Endothelial cell of umbilical vein (primary cell): ENCODE data around the gene WAS. TPM values are rescaled to one million over a fixed set of nuclear protein-coding genes. Genes with fewer than 3 reads are reported as not detected.

Experiments used
- BruUV-seq: library from RNA; stranded (reverse); fragments of 400-500 nt; replicated peaks from 2 replicates; lab custom pipeline; 2021; lab: Mats Ljungman, UMichigan
- CTCF ChIA-PET: fragments of 300-600, 350-600 bp; sonication (Branson Sonifier 250); formaldehyde crosslinking; loops from one replicate; lab custom pipeline; 2021; ENCODE audit warnings: antibody characterized with exemption, inconsistent platforms; lab: Charles Lee
- POLR2A ChIA-PET: fragments of 300-600, 350-600 bp; sonication (Branson Sonifier 250); formaldehyde crosslinking; loops from one replicate; lab custom pipeline; 2021; ENCODE audit warnings: antibody characterized with exemption, inconsistent platforms; lab: Charles Lee
- DNase-seq: peaks from one replicate; pipeline ENCODE4 v3.0.0-alpha.2; 2011; ENCODE audit warnings: low read depth, low spot score
- FAIRE-seq: peaks from 2 replicates; lab custom pipeline; 2011; peaks lifted over from hg19 to GRCh38; lab: Jason Lieb, UNC
- H2AFZ ChIP-seq: 2 replicates; pipeline ENCODE4 v1.6.0; 2012; ENCODE audit warnings: low read depth, low read length, control low read depth, inconsistent platforms
- H3K27ac ChIP-seq: 2 replicates; pipeline ENCODE4 v1.5.1; 2011; ENCODE audit warnings: low read depth, mild to moderate bottlenecking, control low read depth, low read length, moderate library complexity; ENCODE audit not compliant: insufficient read depth
- H3K27me3 ChIP-seq, 2 experiments: 2 replicates each; pipeline versions ENCODE4 v1.6.0 to v1.6.1; 2011; ENCODE audit warnings: low read length in 2 of 2, mixed read lengths in 1 of 2; ENCODE audit not compliant: control insufficient read depth in 2 of 2, insufficient read depth in 2 of 2
- H3K36me3 ChIP-seq, 2 experiments: 2 replicates in 1 of 2; 3 replicates in 1 of 2; pipeline ENCODE4 v1.5.1; 2011; ENCODE audit warnings: low read length in 2 of 2, mild to moderate bottlenecking in 1 of 2, moderate library complexity in 1 of 2; ENCODE audit not compliant: control insufficient read depth in 2 of 2, insufficient read depth in 2 of 2; ENCODE audit errors: extremely low read depth in 1 of 2
- H3K4me1 ChIP-seq: 3 replicates; pipeline ENCODE4 v1.5.1; 2011; ENCODE audit warnings: mild to moderate bottlenecking, low read length; ENCODE audit not compliant: control insufficient read depth, insufficient read depth; ENCODE audit errors: extremely low read depth
- H3K4me2 ChIP-seq: 2 replicates; pipeline ENCODE4 v1.6.1; 2011; ENCODE audit warnings: low read length, control low read depth, mixed read lengths; ENCODE audit not compliant: insufficient read depth
- H3K4me3 ChIP-seq, 3 experiments: fragments of 200-600 bp in 1 of 3; sonication (generic), shearing (Covaris generic) in 1 of 3; replicated peaks in 1 of 3; 2 replicates each; pipeline ENCODE4 v1.5.1; 2011 to 2016; ENCODE audit warnings: control low read depth in 3 of 3, low read length in 3 of 3, mild to moderate bottlenecking in 2 of 3, inconsistent platforms in 1 of 3, low read depth in 1 of 3, moderate library complexity in 1 of 3; ENCODE audit not compliant: insufficient read depth in 1 of 3
- H3K79me2 ChIP-seq: 2 replicates; pipeline ENCODE4 v1.6.0; 2012; ENCODE audit warnings: low read length, inconsistent platforms; ENCODE audit not compliant: control insufficient read depth, insufficient read depth
- H3K9ac ChIP-seq: replicated peaks from 2 replicates; pipeline ENCODE3; 2011; ENCODE audit warnings: low read length, control low read depth; ENCODE audit not compliant: insufficient read depth; ENCODE audit errors: extremely low read depth
- H3K9me1 ChIP-seq: replicated peaks from 3 replicates; pipeline ENCODE4 v1.6.0; 2011; ENCODE audit warnings: mild to moderate bottlenecking, low read length; ENCODE audit not compliant: control insufficient read depth, insufficient read depth; ENCODE audit errors: extremely low read depth
- H3K9me3 ChIP-seq: replicated peaks from 2 replicates; pipeline ENCODE4 v1.5.1; 2012; ENCODE audit warnings: low read length, inconsistent platforms; ENCODE audit not compliant: control insufficient read depth, insufficient read depth
- H4K20me1 ChIP-seq: replicated peaks from 2 replicates; pipeline ENCODE3; 2011; ENCODE audit warnings: mild to moderate bottlenecking, low read length; ENCODE audit not compliant: control insufficient read depth, insufficient read depth; ENCODE audit errors: extremely low read depth
- EZH2 ChIP-seq: IDR thresholded peaks from 2 replicates; pipeline ENCODE4 v1.6.1; 2012; ENCODE audit warnings: borderline replicate concordance, low read depth, mild to moderate bottlenecking, moderate library complexity, low read length, inconsistent platforms; ENCODE audit not compliant: severe bottlenecking
- FOS ChIP-seq: IDR thresholded peaks from 2 replicates; pipeline ENCODE4 v1.6.1; 2011; ENCODE audit warnings: mild to moderate bottlenecking, low read length, moderate library complexity, borderline replicate concordance; ENCODE audit not compliant: insufficient read depth
- GATA2 ChIP-seq: IDR thresholded peaks from 2 replicates; pipeline ENCODE4 v1.7.0; 2011; ENCODE audit warnings: low read depth, mild to moderate bottlenecking, moderate library complexity, mixed read lengths, low read length; ENCODE audit not compliant: insufficient read length, insufficient read depth
- JUN ChIP-seq: IDR thresholded peaks from 2 replicates; pipeline ENCODE4 v1.6.1; 2011; ENCODE audit warnings: borderline replicate concordance, low read depth; ENCODE audit not compliant: insufficient read length, insufficient read depth
- MYC ChIP-seq: IDR thresholded peaks from one replicate; pipeline ENCODE4 v1.6.1; 2011; ENCODE audit warnings: mild to moderate bottlenecking, low read depth, low read length
- POLR2A ChIP-seq: IDR thresholded peaks from 2 replicates; pipeline ENCODE4 v1.6.1; 2012; ENCODE audit warnings: low read depth, mild to moderate bottlenecking, control low read depth, low read length
- POLR2AphosphoS5 ChIP-seq: IDR thresholded peaks from 2 replicates; pipeline ENCODE4 v1.6.1; 2012; ENCODE audit warnings: low read depth, mild to moderate bottlenecking, control low read depth, low read length, moderate library complexity; ENCODE audit not compliant: insufficient read depth
- dilution Hi-C: fragments of 300-500 bp; cut with MboI; formaldehyde crosslinking; loops from one replicate; pipeline ENCODE4 v1.15.0; 2019; ENCODE audit warnings: low sequenced_read_pairs; ENCODE audit not compliant: extremely low pct_ligation_motif_present
- intact Hi-C: fragments of 100-400 bp; cut with micrococcal nuclease; formaldehyde crosslinking; loops from one replicate; pipeline ENCODE4 v1.10.0; 2022
- polyA plus RNA-seq, 4 experiments: library from polyadenylated mRNA; depleted of rRNA in 3 of 4; stranded (reverse) in 3 of 4; unstranded in 1 of 4; fragments of >200 nt; gene quantifications; 2 replicates each; pipeline versions ENCODE4 v1.2.1 to v1.2.3, GENCODE V29; 2011 to 2012; ENCODE audit warnings: missing spikeins in 1 of 4
- total RNA-seq: library from RNA; stranded (reverse); gene quantifications from 2 replicates; pipeline ENCODE4 v1.2.3, GENCODE V29; 2021
- TF ChIP-seq, protein P1 (sequence below), 2 donors: IDR thresholded peaks; 1 replicate in 1 of 2; 2 replicates in 1 of 2; pipeline ENCODE4 v1.5.1; 2011; ENCODE audit warnings: low read length in 2 of 2, mild to moderate bottlenecking in 2 of 2, moderate library complexity in 2 of 2, control low read depth in 1 of 2, inconsistent platforms in 1 of 2, low read depth in 1 of 2; ENCODE audit not compliant: insufficient read depth in 1 of 2; ENCODE audit errors: extremely low read depth in 1 of 2
- TF ChIP-seq, protein P2 (sequence below): IDR thresholded peaks from 2 replicates; pipeline ENCODE4 v1.6.1; 2011; ENCODE audit not compliant: insufficient read depth, insufficient read length

The WAS gene
- total and polyA plus RNA-seq, 2 donors (not counting 3 experiments of a cell fraction or from before 2014, with no cell fraction given): 0.73 TPM; not detected in 1

DNA sequence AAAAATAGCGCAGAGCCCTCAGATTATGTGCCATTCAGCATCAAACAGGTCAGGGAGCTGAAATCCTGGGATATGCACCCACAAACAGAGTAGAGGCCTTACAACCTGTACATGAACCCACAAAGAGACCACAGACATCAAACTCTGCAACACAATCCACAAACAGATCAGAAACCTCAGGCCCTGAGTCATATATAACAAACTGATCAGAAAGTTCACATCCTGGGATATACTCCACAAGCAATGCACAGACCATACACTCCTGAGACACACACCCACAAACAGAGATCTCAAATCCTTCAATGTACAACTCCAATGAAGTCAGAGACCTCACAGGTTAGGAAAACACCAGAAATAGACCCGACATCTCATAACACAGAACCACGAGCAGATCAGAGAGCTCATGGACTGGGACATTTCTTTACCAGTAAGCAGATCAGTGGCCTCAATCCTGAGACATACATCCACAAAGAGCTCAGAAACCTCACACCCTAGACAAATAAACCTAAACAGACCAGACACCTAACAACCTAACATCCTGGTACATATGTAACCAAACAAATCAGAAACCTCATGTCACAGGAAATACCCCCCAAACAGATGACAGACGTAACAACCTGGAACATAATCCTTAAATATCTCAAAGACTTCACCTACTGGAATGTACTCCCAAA lies 37.1 kb downstream of the WAS start:
- intact Hi-C loops: no loop called here
- no TSS peak for BruUV-seq
- Histone ChIP-seq H2AFZ (no peak overlapping the region), H3K4me1 (no peaks in the 10 kb centered on the region), H3K4me2 (no peak overlapping the region), H3K4me3 (no peak overlapping the region), H3K9me3 (no peaks in the 10 kb centered on the region), H4K20me1 (no peaks in the 10 kb centered on the region), H3K36me3 (no peaks in the 10 kb centered on the region), H3K9ac (no peak overlapping the region), H3K27me3 (peaks cover 2 to 7% of the 10 kb centered on the region in 2 experiments), H3K27ac (no peak overlapping the region), H3K9me1 (no peaks in the 10 kb centered on the region), H3K79me2 (no peaks in the 10 kb centered on the region)
- POLR2A ChIA-PET: no interaction called here
- dilution Hi-C loops: no loop called here
- FAIRE-seq: no peak
- DNase-seq: no peak
- CTCF ChIA-PET: no interaction called here
- no peak for TF ChIP-seq GATA2
- TF ChIP-seq POLR2A: no peak
- TF ChIP-seq FOS: no peak
- TF ChIP-seq MYC: no peak
- no peak for TF ChIP-seq JUN

DNA sequence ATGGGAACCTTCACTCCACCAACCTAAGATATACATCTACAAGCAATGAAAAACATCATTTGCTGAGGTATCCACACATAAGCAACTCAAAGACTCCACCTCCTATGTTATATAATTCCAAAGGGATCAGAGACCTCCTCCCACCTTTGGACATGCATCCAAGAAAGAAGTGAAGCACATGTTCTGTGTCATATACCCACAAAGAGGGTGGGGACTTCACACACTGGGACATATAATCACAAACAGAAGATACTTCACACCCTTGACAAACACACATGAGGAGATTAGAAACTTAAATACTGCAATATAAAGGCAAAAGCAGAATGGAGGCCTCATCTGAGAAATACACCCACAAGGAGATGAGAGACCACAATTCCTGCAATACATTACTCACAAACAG lies 38.3 kb downstream of the WAS start:
- Histone ChIP-seq H3K4me3 (no peak overlapping the region), H3K9me1 (no peaks in the 10 kb centered on the region), H4K20me1 (no peaks in the 10 kb centered on the region), H3K9ac (no peak overlapping the region), H3K4me1 (no peaks in the 10 kb centered on the region), H3K4me2 (no peak overlapping the region), H3K27me3 (peaks cover 2 to 4% of the 10 kb centered on the region in 2 experiments), H2AFZ (no peak overlapping the region), H3K79me2 (no peaks in the 10 kb centered on the region), H3K27ac (no peak overlapping the region), H3K36me3 (no peaks in the 10 kb centered on the region), H3K9me3 (no peaks in the 10 kb centered on the region)
- ChIA-PET POLR2A (no interaction called here), CTCF (no interaction called here)
- no TSS peak for BruUV-seq
- intact Hi-C loops (no loop called here), dilution Hi-C loops (no loop called here)
- DNase-seq (no peak), FAIRE-seq (no peak)
- TF ChIP-seq, protein P1, sequence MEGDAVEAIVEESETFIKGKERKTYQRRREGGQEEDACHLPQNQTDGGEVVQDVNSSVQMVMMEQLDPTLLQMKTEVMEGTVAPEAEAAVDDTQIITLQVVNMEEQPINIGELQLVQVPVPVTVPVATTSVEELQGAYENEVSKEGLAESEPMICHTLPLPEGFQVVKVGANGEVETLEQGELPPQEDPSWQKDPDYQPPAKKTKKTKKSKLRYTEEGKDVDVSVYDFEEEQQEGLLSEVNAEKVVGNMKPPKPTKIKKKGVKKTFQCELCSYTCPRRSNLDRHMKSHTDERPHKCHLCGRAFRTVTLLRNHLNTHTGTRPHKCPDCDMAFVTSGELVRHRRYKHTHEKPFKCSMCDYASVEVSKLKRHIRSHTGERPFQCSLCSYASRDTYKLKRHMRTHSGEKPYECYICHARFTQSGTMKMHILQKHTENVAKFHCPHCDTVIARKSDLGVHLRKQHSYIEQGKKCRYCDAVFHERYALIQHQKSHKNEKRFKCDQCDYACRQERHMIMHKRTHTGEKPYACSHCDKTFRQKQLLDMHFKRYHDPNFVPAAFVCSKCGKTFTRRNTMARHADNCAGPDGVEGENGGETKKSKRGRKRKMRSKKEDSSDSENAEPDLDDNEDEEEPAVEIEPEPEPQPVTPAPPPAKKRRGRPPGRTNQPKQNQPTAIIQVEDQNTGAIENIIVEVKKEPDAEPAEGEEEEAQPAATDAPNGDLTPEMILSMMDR (IDR thresholded peaks at IDR 0.05; ENCODE audit: extremely low read depth in 1 of 2, insufficient read depth in 1 of 2, low read depth in 1 of 2, low read length in 2 of 2): no peak
- no peak for TF ChIP-seq FOS
- no peak for TF ChIP-seq POLR2AphosphoS5
- TF ChIP-seq, protein P2, sequence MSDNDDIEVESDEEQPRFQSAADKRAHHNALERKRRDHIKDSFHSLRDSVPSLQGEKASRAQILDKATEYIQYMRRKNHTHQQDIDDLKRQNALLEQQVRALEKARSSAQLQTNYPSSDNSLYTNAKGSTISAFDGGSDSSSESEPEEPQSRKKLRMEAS: no peak
- TF ChIP-seq MYC: no peak
- no peak for TF ChIP-seq EZH2
- no peak for TF ChIP-seq POLR2A
- TF ChIP-seq GATA2: no peak
- TF ChIP-seq JUN: no peak
